Measurements from ENCODE around the gene OR2D3.

DNA sequence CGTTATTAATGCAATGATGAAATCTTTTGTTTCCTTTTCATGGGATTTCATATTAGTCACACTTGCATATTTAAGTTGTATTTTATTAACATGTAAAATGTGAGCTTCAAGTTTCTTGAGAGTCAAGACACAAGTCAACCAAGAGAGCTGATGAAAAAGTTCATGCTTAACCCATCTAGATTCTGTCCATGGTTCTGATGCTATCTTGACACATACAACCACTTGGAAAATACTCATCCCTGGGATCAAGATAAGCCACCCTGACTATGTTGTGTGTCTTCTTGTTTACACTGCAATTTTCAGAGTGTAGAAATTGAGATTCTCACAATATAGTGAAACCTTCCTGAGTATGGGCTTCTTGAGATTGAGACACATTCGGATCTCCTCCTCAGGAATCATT lies 45.0 kb upstream of the OR2D3 start:
- TF ChIP-seq CTCF (IDR thresholded peaks at IDR 0.05) = no peak
- TF ChIP-seq POLR2A (IDR thresholded peaks at IDR 0.05) = no peak

All from breast epithelium (tissue), 3 donors.